ENCODE data around the gene PEPD.
"Not testable (repeated sequence)": the region's sequence is repeated elsewhere in the genome, so short reads cannot be mapped to it uniquely, and the experiment has no call there.

Gene PEPD

GRCh38 chr19:33496038-33496895 lies 25.3 kb downstream of the PEPD start:
- DNase-seq, result no peak

GRCh38 chr19:33493401-33494275 lies 28.0 kb downstream of the PEPD start:
- DNase-seq, result no peak

- no peak for DNase-seq
These were observed 28.6 kb downstream of the PEPD start for GRCh38 chr19:33492951-33493350.

- DNase-seq, result no peak
These were observed 29.5 kb downstream of the PEPD start for GRCh38 chr19:33492090-33492489.

- not testable (repeated sequence) for DNase-seq
These were observed 31.0 kb downstream of the PEPD start for GRCh38 chr19:33490596-33490995.

- DNase-seq, result no peak
These were observed 31.5 kb downstream of the PEPD start for GRCh38 chr19:33490041-33490451.

- DNase-seq, result no peak
These were observed 32.8 kb downstream of the PEPD start for GRCh38 chr19:33488826-33489225.

GRCh38 chr19:33487901-33488800 lies 33.4 kb downstream of the PEPD start:
- DNase-seq, result no peak

GRCh38 chr19:33486936-33487811 lies 34.4 kb downstream of the PEPD start:
- DNase-seq, result no peak

GRCh38 chr19:33486407-33486806 lies 35.2 kb downstream of the PEPD start:
- DNase-seq, result no peak

GRCh38 chr19:33484226-33484774 lies 37.3 kb downstream of the PEPD start:
- DNase-seq, result no peak

GRCh38 chr19:33482476-33482875 lies 39.1 kb downstream of the PEPD start:
- DNase-seq, result no peak

GRCh38 chr19:33481863-33482262 lies 39.7 kb downstream of the PEPD start:
- no peak for DNase-seq

GRCh38 chr19:33479570-33479969 lies 42.0 kb downstream of the PEPD start:
- not testable (repeated sequence) for DNase-seq

GRCh38 chr19:33477781-33478180 lies 43.8 kb downstream of the PEPD start:
- DNase-seq, result no peak

GRCh38 chr19:33476151-33476707 lies 45.4 kb downstream of the PEPD start:
- DNase-seq, result no peak

GRCh38 chr19:33473653-33474305 lies 47.8 kb downstream of the PEPD start:
- no peak for DNase-seq

- DNase-seq, result no peak
These were observed 48.6 kb downstream of the PEPD start for GRCh38 chr19:33472691-33473652.

- no peak for DNase-seq
These were observed 49.4 kb downstream of the PEPD start for GRCh38 chr19:33472226-33472625.

All from activated CD4-positive, alpha-beta T cell treated with anti-CD3 and anti-CD28 coated beads, Interleukin-2, amount 50 U/mL, for 4 hours (primary cell).